Large intestine (tissue), 3 donors: ENCODE measurements around the gene PPP2R2B. TPM values are rescaled to one million over a fixed set of nuclear protein-coding genes. Genes with fewer than 3 reads are reported as not detected.
"Not testable (repeated sequence)": the region's sequence is repeated elsewhere in the genome, so short reads cannot be mapped to it uniquely, and the experiment has no call there.

ENCODE experiments used
- DNase-seq, 2 donors: peaks; one replicate each; pipeline versions ENCODE4 v3.0.0 to v3.0.0-alpha.2; 2013
- H3K27ac ChIP-seq: one replicate; pipeline ENCODE4 v1.5.1; 2013; ENCODE audit warnings: low read length
- H3K27me3 ChIP-seq: 2 replicates; pipeline ENCODE4 v1.6.1; 2013; ENCODE audit warnings: low read length; ENCODE audit not compliant: control insufficient read depth, insufficient read depth
- H3K36me3 ChIP-seq: 2 replicates; pipeline ENCODE4 v1.6.1; 2013; ENCODE audit warnings: low read length; ENCODE audit not compliant: control insufficient read depth, insufficient read depth
- H3K4me1 ChIP-seq: one replicate; pipeline ENCODE4 v1.6.1; 2013; ENCODE audit warnings: low read length; ENCODE audit not compliant: control insufficient read depth, insufficient read depth
- H3K4me3 ChIP-seq: one replicate; pipeline ENCODE4 v1.5.1; 2013; ENCODE audit warnings: low read length
- H3K9me3 ChIP-seq: one replicate; pipeline ENCODE4 v1.6.1; 2013; ENCODE audit warnings: mild to moderate bottlenecking, low read depth, low read length, moderate library complexity; ENCODE audit not compliant: control insufficient read depth
- WGBS: methylation state at CpG from one replicate; pipeline ENCODE4 v1.1.5; 2013; ENCODE audit warnings: low lambda C conversion rate; ENCODE audit not compliant: insufficient coverage; 5-methylcytosine and 5-hydroxymethylcytosine counted together
- polyA plus RNA-seq: library from polyadenylated mRNA; unstranded; fragments of 120-200 nt; gene quantifications from one replicate; pipeline ENCODE4 v1.2.1, GENCODE V29; 2013

Gene PPP2R2B
- polyA plus RNA-seq, 1 donor = 8.0 TPM

GRCh38 chr5:146562461-146562860 is 316.1 kb downstream of the PPP2R2B start:
- Histone ChIP-seq H3K27ac (no peak overlapping the region), H3K4me1 (no peaks in the 10 kb centered on the region), H3K9me3 (no peaks in the 10 kb centered on the region), H3K36me3 (no peaks in the 10 kb centered on the region), H3K4me3 (no peak overlapping the region), H3K27me3 (no peaks in the 10 kb centered on the region)
- no CpG with 5 or more reads among the region's 4 CpGs for WGBS
- DNase-seq = no peak

GRCh38 chr5:146561711-146562110 is 316.8 kb downstream of the PPP2R2B start:
- H3K36me3 ChIP-seq = no peaks in the 10 kb centered on the region
- H3K4me1 ChIP-seq = no peaks in the 10 kb centered on the region
- no peaks in the 10 kb centered on the region for H3K27me3 ChIP-seq
- H3K27ac ChIP-seq = no peak overlapping the region
- no peak for DNase-seq
- no peaks in the 10 kb centered on the region for H3K9me3 ChIP-seq
- H3K4me3 ChIP-seq = no peak overlapping the region
- WGBS = 73% methylated on average over 3 of the region's 5 CpGs

- H3K27ac ChIP-seq = no peak overlapping the region
- no CpG with 5 or more reads among the region's 3 CpGs for WGBS
- no peaks in the 10 kb centered on the region for H3K9me3 ChIP-seq
- H3K4me3 ChIP-seq = no peak overlapping the region
- no peak for DNase-seq
- no peaks in the 10 kb centered on the region for H3K36me3 ChIP-seq
- H3K27me3 ChIP-seq = no peaks in the 10 kb centered on the region
- no peaks in the 10 kb centered on the region for H3K4me1 ChIP-seq
Measured at GRCh38 chr5:146560205-146560812, 318.2 kb downstream of the PPP2R2B start.

GRCh38 chr5:146556884-146557283 is 321.7 kb downstream of the PPP2R2B start:
- WGBS = no CpG with 5 or more reads among the region's 4 CpGs
- not testable (repeated sequence) for H3K4me3 ChIP-seq, H3K9me3 ChIP-seq, H3K4me1 ChIP-seq, H3K27ac ChIP-seq, H3K36me3 ChIP-seq, DNase-seq, H3K27me3 ChIP-seq

GRCh38 chr5:146553446-146553845 is 325.1 kb downstream of the PPP2R2B start:
- Histone ChIP-seq H3K36me3 (no peaks in the 10 kb centered on the region), H3K27me3 (peaks cover 5% of the 10 kb centered on the region), H3K27ac (no peak overlapping the region), H3K4me1 (no peaks in the 10 kb centered on the region), H3K4me3 (no peak overlapping the region), H3K9me3 (no peaks in the 10 kb centered on the region)
- DNase-seq = no peak
- 100% methylated on average over 1 of the region's 3 CpGs for WGBS

GRCh38 chr5:146549615-146550014 is 328.9 kb downstream of the PPP2R2B start:
- peaks cover 7% of the 10 kb centered on the region for H3K27me3 ChIP-seq
- H3K36me3 ChIP-seq = no peaks in the 10 kb centered on the region
- DNase-seq = no peak
- no peak overlapping the region for H3K27ac ChIP-seq
- H3K9me3 ChIP-seq = no peaks in the 10 kb centered on the region
- H3K4me1 ChIP-seq = no peaks in the 10 kb centered on the region
- H3K4me3 ChIP-seq = no peak overlapping the region

GRCh38 chr5:146548781-146549449 is 329.6 kb downstream of the PPP2R2B start:
- no peak for DNase-seq
- H3K4me1 ChIP-seq = no peaks in the 10 kb centered on the region
- no peaks in the 10 kb centered on the region for H3K36me3 ChIP-seq
- H3K27me3 ChIP-seq = peaks cover 7% of the 10 kb centered on the region
- no peak overlapping the region for H3K4me3 ChIP-seq
- WGBS = 100% methylated on average over 1 of the region's 2 CpGs
- no peaks in the 10 kb centered on the region for H3K9me3 ChIP-seq
- no peak overlapping the region for H3K27ac ChIP-seq

- Histone ChIP-seq H3K27ac (no peak overlapping the region), H3K36me3 (no peaks in the 10 kb centered on the region), H3K27me3 (peaks cover 2% of the 10 kb centered on the region), H3K9me3 (no peaks in the 10 kb centered on the region), H3K4me3 (no peak overlapping the region), H3K4me1 (no peaks in the 10 kb centered on the region)
- no peak for DNase-seq
Measured at GRCh38 chr5:146544232-146544631, 334.3 kb downstream of the PPP2R2B start.

GRCh38 chr5:146541958-146542849 is 336.4 kb downstream of the PPP2R2B start:
- Histone ChIP-seq H3K27ac (no peak overlapping the region), H3K9me3 (no peaks in the 10 kb centered on the region), H3K4me3 (no peak overlapping the region), H3K36me3 (no peaks in the 10 kb centered on the region), H3K27me3 (peaks cover 2% of the 10 kb centered on the region), H3K4me1 (no peaks in the 10 kb centered on the region)
- peak; percentile 31 to 41 for DNase-seq
- WGBS = 53% methylated on average over 3 of the region's 16 CpGs

- Histone ChIP-seq H3K4me3 (no peak overlapping the region), H3K9me3 (no peaks in the 10 kb centered on the region), H3K27me3 (no peaks in the 10 kb centered on the region), H3K4me1 (no peaks in the 10 kb centered on the region), H3K36me3 (no peaks in the 10 kb centered on the region), H3K27ac (no peak overlapping the region)
- no peak for DNase-seq
- whole genome bisulfite sequencing = no CpG with 5 or more reads among the region's 2 CpGs
Measured at GRCh38 chr5:146540414-146540813, 338.1 kb downstream of the PPP2R2B start.
